Spleen (tissue), 7 donors: Measurements from ENCODE around the gene MICALL2.

Source experiments
- POLR2A ChIP-seq, 3 donors: fragments of 450-650 bp; IDR thresholded peaks; one replicate each; pipeline ENCODE4 v1.5.1; 2017; ENCODE audit warnings: antibody characterized with exemption in 3 of 3, mild to moderate bottlenecking in 1 of 3
- POLR2AphosphoS5 ChIP-seq, 3 donors: sonication (generic); formaldehyde crosslinking; IDR thresholded peaks; one replicate each; pipeline ENCODE4 v1.5.1; 2017; ENCODE audit warnings: antibody characterized with exemption in 3 of 3
- TF ChIP-seq, protein P1 (sequence below), 11 experiments: fragments of 200-600 bp in 7 of 11; fragments of 450-650 bp in 4 of 11; sonication (generic) in 4 of 11; IDR thresholded peaks in 8 of 11; conservative IDR thresholded peaks in 3 of 11; 1 replicate in 7 of 11; 2 replicates in 4 of 11; pipeline versions ENCODE4 v1.4.0 to v1.8.0; 2016 to 2021; ENCODE audit warnings: antibody characterized with exemption in 11 of 11, inconsistent platforms in 4 of 11, mild to moderate bottlenecking in 1 of 11
- donor health status: DM: no; HTN: no; CAD: no; lungs with moderate emphysema.
- donor health status: DM: no; HTN: no; CAD: no.
- donor health status: DM: no; HTN: no; CAD: no.

DNA sequence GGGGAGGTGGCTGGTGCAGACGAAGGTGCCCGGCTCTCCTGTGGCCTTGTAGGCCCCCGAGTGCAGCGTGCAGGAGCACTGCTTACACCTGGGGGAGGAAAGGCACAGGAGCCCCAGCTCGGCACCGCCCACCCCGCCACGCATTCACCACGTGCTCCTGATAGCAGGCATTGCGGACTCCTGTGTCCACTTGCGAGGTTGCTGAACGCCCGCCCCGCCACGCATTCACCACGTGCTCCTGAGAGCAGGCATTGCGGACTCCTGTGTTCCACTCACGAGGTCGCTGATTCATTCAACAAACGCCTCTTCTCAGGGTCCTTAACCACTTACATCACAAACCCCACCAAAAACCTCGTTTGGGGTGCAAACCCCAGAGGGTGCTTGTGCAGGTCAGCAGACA, 13.9 kb downstream of the MICALL2 start:
- TF ChIP-seq, protein P1, sequence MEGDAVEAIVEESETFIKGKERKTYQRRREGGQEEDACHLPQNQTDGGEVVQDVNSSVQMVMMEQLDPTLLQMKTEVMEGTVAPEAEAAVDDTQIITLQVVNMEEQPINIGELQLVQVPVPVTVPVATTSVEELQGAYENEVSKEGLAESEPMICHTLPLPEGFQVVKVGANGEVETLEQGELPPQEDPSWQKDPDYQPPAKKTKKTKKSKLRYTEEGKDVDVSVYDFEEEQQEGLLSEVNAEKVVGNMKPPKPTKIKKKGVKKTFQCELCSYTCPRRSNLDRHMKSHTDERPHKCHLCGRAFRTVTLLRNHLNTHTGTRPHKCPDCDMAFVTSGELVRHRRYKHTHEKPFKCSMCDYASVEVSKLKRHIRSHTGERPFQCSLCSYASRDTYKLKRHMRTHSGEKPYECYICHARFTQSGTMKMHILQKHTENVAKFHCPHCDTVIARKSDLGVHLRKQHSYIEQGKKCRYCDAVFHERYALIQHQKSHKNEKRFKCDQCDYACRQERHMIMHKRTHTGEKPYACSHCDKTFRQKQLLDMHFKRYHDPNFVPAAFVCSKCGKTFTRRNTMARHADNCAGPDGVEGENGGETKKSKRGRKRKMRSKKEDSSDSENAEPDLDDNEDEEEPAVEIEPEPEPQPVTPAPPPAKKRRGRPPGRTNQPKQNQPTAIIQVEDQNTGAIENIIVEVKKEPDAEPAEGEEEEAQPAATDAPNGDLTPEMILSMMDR (IDR thresholded peaks at IDR 0.05 in 8 of 11, conservative IDR thresholded peaks at IDR 0.05 in 3 of 11): no peak
- TF ChIP-seq POLR2A (IDR thresholded peaks at IDR 0.05) (no peak), POLR2AphosphoS5 (IDR thresholded peaks at IDR 0.05) (no peak)
